HL-60 (cell line): ENCODE results near the gene KCNQ5.

Experiments used
- DNase-seq, 2 experiments: peaks; one replicate each; pipeline ENCODE4 v3.0.0-alpha.2; 2010 to 2020; ENCODE audit warnings: low read depth in 1 of 2, low spot score in 1 of 2
- H3K27ac ChIP-seq: fragments of 250-450 bp; sonication (Bioruptor Pico); replicated peaks from 2 replicates; pipeline ENCODE4 v1.5.1; 2020; ENCODE audit warnings: mild to moderate bottlenecking, moderate library complexity
- H3K27me3 ChIP-seq: fragments of 250-450 bp; sonication (Bioruptor Pico); 2 replicates; pipeline ENCODE4 v1.5.1; 2021; ENCODE audit warnings: mild to moderate bottlenecking, moderate library complexity; ENCODE audit not compliant: insufficient read depth, poor library complexity, severe bottlenecking
- H3K4me3 ChIP-seq: replicated peaks from 2 replicates; pipeline ENCODE4 v1.5.1; 2011; ENCODE audit warnings: mild to moderate bottlenecking, control low read depth, low read length; ENCODE audit not compliant: insufficient read depth
- CTCF ChIP-seq: IDR thresholded peaks from one replicate; pipeline ENCODE4 v1.5.1; 2011; ENCODE audit warnings: low read length, control low read depth, inconsistent platforms; ENCODE audit not compliant: insufficient read depth
- GABPA ChIP-seq: IDR thresholded peaks from 2 replicates; pipeline ENCODE4 v1.6.1; 2012; ENCODE audit warnings: low read depth
- POLR2AphosphoS5 ChIP-seq: IDR thresholded peaks from 2 replicates; pipeline ENCODE4 v1.6.1; 2012; ENCODE audit warnings: low read depth
- REST ChIP-seq: IDR thresholded peaks from 2 replicates; pipeline ENCODE4 v1.6.1; 2012; ENCODE audit warnings: low read depth; ENCODE audit not compliant: insufficient replicate concordance
- SPI1 ChIP-seq: IDR thresholded peaks from 2 replicates; pipeline ENCODE4 v1.6.1; 2012; ENCODE audit warnings: low read depth, mild to moderate bottlenecking, borderline replicate concordance

KCNQ5 gene

GRCh38 chr6:72661411-72661810, 39.5 kb downstream of the KCNQ5 start:
- Histone ChIP-seq H3K4me3 (no peak overlapping the region), H3K27ac (no peak overlapping the region), H3K27me3 (no peaks in the 10 kb centered on the region)
- no peak for TF ChIP-seq POLR2AphosphoS5
- no peak for DNase-seq

GRCh38 chr6:72665599-72665998, 43.7 kb downstream of the KCNQ5 start:
- Histone ChIP-seq H3K27me3 (no peaks in the 10 kb centered on the region), H3K4me3 (no peak overlapping the region), H3K27ac (no peak overlapping the region)
- TF ChIP-seq SPI1, result no peak
- no peak for TF ChIP-seq REST
- TF ChIP-seq POLR2AphosphoS5, result no peak
- no peak for TF ChIP-seq CTCF
- no peak for TF ChIP-seq GABPA
- no peak for DNase-seq

- TF ChIP-seq SPI1 (no peak), REST (no peak), POLR2AphosphoS5 (no peak), GABPA (no peak), CTCF (no peak)
- Histone ChIP-seq H3K27ac (no peak overlapping the region), H3K4me3 (no peak overlapping the region), H3K27me3 (no peaks in the 10 kb centered on the region)
- DNase-seq, result no peak
These were observed 47.5 kb downstream of the KCNQ5 start for GRCh38 chr6:72669324-72669723.

- no peak for DNase-seq
- Histone ChIP-seq H3K27ac (no peak overlapping the region), H3K4me3 (no peak overlapping the region), H3K27me3 (no peaks in the 10 kb centered on the region)
- no peak for TF ChIP-seq GABPA
- no peak for TF ChIP-seq CTCF
These were observed 51.0 kb downstream of the KCNQ5 start for GRCh38 chr6:72672906-72673305.

- no peak for DNase-seq
- Histone ChIP-seq H3K27me3 (no peaks in the 10 kb centered on the region), H3K27ac (no peak overlapping the region), H3K4me3 (no peak overlapping the region)
- TF ChIP-seq CTCF, result no peak
- no peak for TF ChIP-seq REST
- TF ChIP-seq GABPA, result no peak
- no peak for TF ChIP-seq POLR2AphosphoS5
- no peak for TF ChIP-seq SPI1
These were observed 53.0 kb downstream of the KCNQ5 start for GRCh38 chr6:72674842-72675241.
